ENCODE data around the gene VTI1B.
A peak's percentile ranks its signal among the peaks of the same experiment; 100 is the strongest.
"Not testable (repeated sequence)": the region's sequence is repeated elsewhere in the genome, so short reads cannot be mapped to it uniquely, and the experiment has no call there.

VTI1B gene

GRCh38 chr14:67674480-67675218 lies at the start of gene VTI1B:
Gene VTI1B (minus strand): TSS chr14:67674632. CDS start chr14:67674489, 143 bp downstream.
- DNase-seq, result peak; percentile 88

DNA sequence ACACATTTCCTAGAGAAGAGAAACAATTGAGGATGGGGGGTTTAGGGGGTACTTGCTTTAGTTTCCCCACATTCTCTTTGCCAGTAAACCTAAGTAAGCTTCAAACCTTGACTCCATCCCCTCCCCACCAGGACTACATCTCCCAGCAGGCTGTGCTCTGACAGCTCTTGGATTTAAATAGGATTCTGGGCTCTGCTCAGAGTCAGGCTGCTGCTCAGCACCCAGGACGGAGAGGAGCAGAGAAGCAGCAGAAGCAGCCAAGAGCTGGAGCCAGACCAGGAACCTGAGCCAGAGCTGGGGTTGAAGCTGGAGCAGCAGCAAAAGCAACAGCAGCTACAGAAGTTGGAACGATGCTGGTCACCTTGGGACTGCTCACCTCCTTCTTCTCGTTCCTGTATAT lies 47.9 kb upstream of the VTI1B start:
- DNase-seq, result peak; percentile 45

- no peak for DNase-seq
Measured at GRCh38 chr14:67721875-67722274, 47.4 kb upstream of the VTI1B start.

DNA sequence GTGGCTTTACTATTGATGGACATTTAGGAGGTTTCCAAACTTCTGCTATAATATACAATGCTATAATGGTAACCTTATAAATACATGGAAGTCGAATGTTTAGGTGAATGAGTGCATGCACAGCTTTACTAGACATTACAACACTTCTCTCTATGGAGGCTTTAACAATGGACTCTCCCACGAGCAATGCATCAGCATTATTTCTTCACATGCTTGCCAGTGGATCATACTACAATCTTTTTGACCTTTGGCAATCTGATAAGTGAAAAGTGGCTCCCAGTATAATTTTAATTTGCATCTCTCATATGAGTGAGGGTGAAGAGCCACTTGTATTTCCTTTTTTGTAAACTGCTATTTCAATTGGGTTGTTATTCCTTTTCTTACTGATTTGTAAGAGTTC lies 45.4 kb upstream of the VTI1B start:
- no peak for DNase-seq

DNA sequence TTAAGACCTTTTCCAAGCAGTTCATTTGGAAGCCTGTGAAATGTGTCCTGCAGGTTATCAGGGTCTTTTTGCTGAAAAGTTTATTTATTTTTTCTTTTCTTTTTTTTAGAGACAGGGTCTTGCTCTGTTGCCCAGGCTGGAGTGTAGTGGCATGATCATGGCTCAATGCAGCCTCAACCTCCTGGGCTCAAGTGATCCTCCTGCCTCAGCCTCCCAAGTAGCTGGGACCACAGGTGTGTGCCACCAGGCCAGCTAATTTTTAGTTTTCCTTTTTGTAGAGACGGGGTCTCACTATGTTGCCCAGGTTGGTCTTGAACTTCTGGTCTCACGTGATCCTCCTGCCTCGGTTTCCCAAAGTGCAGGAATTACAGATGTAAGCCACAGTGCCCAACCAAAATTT lies 45.0 kb upstream of the VTI1B start:
- DNase-seq, result not testable (repeated sequence)

GRCh38 chr14:67718265-67718664 lies 43.8 kb upstream of the VTI1B start:
- no peak for DNase-seq

GRCh38 chr14:67717048-67717447 lies 42.6 kb upstream of the VTI1B start:
- DNase-seq, result no peak

GRCh38 chr14:67710209-67710608 lies 35.8 kb upstream of the VTI1B start:
- peak; percentile 23 for DNase-seq

DNA sequence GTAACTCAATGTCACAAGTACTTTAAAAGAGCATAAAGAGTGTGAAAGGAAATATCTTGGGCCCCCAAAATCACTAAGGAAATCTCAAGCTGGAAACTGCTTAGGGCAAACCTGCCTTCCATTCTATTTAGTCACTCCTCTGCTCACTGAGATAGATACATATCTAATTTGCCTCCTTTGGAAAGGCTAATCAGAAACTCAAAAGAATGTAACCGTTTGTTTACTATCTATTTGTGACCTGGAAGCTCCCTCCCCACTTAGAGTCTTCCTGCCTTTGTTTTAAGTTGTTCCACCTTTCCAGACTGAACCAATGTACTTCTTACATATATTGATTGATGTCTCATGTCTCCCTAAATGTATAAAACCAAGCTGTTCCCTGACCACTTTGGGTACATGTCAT lies 35.4 kb upstream of the VTI1B start:
- DNase-seq, result not testable (repeated sequence)

GRCh38 chr14:67709346-67709745 lies 34.9 kb upstream of the VTI1B start:
- not testable (repeated sequence) for DNase-seq

DNA sequence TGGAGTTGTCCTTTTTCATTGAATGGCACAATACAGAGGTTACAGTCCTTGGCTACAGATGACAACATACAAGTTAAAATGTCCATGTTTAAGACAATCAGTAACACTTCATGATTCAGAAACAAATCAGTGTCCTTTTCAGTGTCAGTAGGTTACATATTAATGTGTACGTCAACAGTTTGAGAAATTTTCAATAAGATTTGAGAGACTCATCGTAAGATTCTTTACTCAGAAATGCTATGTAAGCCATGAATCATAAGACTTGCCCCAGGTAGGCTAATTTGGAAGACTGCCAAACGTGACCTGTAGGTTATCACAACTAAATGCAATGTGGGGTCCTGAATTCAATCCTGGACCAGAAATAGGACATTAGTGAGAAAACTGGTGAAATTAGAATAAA lies 30.8 kb upstream of the VTI1B start:
- no peak for DNase-seq

GRCh38 chr14:67704484-67705089 lies 30.2 kb upstream of the VTI1B start:
- peak; percentile 82 for DNase-seq

DNA sequence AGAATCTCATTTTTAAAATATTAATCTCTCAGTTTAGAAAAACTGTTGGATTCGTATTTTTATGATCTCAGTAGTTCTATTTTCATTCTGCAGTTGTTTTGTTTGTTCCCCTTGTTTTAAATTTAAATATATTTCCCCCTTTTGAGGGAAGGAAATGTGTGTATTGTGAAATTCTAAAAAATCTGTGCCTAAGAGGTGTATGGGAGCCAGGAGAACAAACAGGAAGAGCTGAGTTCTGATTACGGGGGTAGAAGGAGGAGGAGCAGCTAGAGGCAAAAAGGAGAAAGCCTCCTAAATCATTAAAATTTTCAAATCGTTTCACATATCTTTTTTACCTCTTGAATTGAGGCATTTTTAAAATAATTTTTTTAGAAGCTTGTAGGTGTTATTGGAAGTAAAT lies 29.6 kb upstream of the VTI1B start:
- DNase-seq, result no peak

- DNase-seq, result not testable (repeated sequence)
Measured at GRCh38 chr14:67701492-67701891, 27.1 kb upstream of the VTI1B start, which contains the start of gene RDH12. Gene RDH12 (plus strand): TSS chr14:67701886. CDS start chr14:67722643, 20,757 bp downstream.

DNA sequence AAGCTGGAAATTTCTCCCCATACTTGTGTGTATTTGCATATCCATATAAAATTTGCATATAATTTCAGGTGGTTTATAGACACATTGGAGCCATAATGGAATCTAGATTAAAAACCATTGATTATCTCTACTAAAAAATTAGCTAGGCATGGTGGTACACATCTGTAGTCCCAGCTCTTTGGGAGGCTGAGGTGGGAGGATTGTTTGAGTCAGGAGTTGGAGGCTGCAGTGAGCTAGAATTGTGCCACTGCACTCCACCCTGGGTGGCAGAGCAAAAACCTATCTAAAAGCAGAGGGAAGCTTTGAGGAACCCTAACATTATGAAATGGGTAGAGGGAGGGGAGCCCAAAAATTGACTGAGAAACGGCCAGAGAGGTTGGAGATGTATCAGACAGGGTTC lies 23.7 kb upstream of the VTI1B start:
- DNase-seq, result no peak

DNA sequence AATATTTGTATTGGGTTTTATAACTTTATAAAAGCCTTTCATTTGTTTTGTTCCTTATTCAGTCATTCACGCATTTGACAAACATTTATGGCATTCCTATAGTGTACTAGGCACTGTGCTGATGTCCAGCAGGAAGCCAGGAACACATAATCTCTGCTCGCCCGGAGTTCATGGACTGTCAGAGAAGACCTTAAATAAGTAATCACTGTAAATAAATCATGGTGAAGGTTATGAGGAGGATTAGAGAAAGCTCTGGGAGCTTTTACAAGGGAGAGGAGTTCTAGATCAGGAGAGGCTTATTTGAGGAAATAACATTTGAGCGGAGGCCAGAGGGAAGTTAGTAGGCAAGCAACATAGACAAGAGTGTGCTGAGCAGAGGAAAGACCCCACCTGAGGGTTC lies 22.6 kb upstream of the VTI1B start:
- DNase-seq, result no peak

GRCh38 chr14:67695394-67695949 lies 21.0 kb upstream of the VTI1B start, which contains the start of gene RDH11:
Gene RDH11 (minus strand): TSS chr14:67695764. CDS start chr14:67695703, 61 bp downstream.
- DNase-seq, result peak; percentile 96

GRCh38 chr14:67694791-67695393 lies 20.5 kb upstream of the VTI1B start:
- DNase-seq, result peak; percentile 90

GRCh38 chr14:67690011-67690410 lies 15.6 kb upstream of the VTI1B start:
- no peak for DNase-seq

DNA sequence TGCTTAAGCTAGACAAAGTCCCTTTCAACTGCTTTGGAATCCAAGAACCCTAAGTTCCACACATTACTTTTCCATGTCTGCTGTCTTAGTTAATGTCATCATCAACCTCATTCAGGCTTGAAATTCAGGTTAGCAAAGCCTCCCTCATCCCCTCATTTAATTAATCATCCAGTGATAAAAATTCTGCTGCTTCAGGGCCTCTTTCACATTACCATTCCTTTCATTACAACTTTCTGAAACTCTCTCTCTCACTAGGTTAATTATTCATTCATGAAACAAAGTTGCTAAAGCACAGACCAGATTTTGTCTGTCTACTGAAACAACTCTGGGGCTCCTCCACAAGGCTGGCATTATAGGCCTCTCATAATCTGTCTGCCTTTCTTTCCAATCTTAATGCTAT lies 9.4 kb upstream of the VTI1B start:
- DNase-seq, result no peak

- no peak for DNase-seq
Measured at GRCh38 chr14:67680941-67681340, 6.5 kb upstream of the VTI1B start.

- no peak for DNase-seq
Measured at GRCh38 chr14:67680121-67680602, 5.7 kb upstream of the VTI1B start.

GRCh38 chr14:67679006-67679405 lies 4.6 kb upstream of the VTI1B start:
- DNase-seq, result no peak

GRCh38 chr14:67675219-67675582 lies 769 bp upstream of the VTI1B start:
- no peak for DNase-seq

All from NCI-H69 (cell line).